Osteoblast (primary cell): Measurements from ENCODE around the gene TBC1D4. TPM values are rescaled to one million over a fixed set of nuclear protein-coding genes. Genes with fewer than 3 reads are reported as not detected.

Source experiments
- DNase-seq: peaks from one replicate; pipeline ENCODE4 v3.0.0; 2011; ENCODE audit warnings: low spot score, mixed read lengths; ENCODE audit not compliant: insufficient read length; ENCODE audit errors: missing footprints
- H2AFZ ChIP-seq: 2 replicates; pipeline ENCODE4 v1.6.0; 2011; ENCODE audit warnings: mild to moderate bottlenecking, low read length
- H3K27ac ChIP-seq: 2 replicates; pipeline ENCODE4 v1.5.1; 2011; ENCODE audit warnings: mild to moderate bottlenecking, low read depth, low read length, moderate library complexity
- H3K27me3 ChIP-seq: 2 replicates; pipeline ENCODE4 v1.6.0; 2012; ENCODE audit warnings: mild to moderate bottlenecking, control low read depth, inconsistent platforms, low read length, moderate library complexity; ENCODE audit not compliant: insufficient read depth
- H3K36me3 ChIP-seq: 2 replicates; pipeline ENCODE4 v1.5.1; 2011; ENCODE audit warnings: mild to moderate bottlenecking, low read length, control low read depth, moderate library complexity; ENCODE audit not compliant: insufficient read depth
- H3K4me1 ChIP-seq: 2 replicates; pipeline ENCODE4 v1.5.1; 2011; ENCODE audit warnings: mild to moderate bottlenecking, low read length, control low read depth, moderate library complexity; ENCODE audit not compliant: insufficient read depth
- H3K4me2 ChIP-seq: 2 replicates; pipeline ENCODE4 v1.6.0; 2011; ENCODE audit warnings: mild to moderate bottlenecking, low read length; ENCODE audit not compliant: insufficient read depth
- H3K4me3 ChIP-seq: fragments of 200-600 bp; sonication (generic); 3 replicates; pipeline ENCODE4 v1.5.1; 2012; ENCODE audit warnings: mild to moderate bottlenecking, low read length, inconsistent platforms; ENCODE audit not compliant: insufficient read depth
- H3K79me2 ChIP-seq: 2 replicates; pipeline ENCODE4 v1.6.0; 2012; ENCODE audit warnings: mild to moderate bottlenecking, low read length, control low read depth, inconsistent platforms; ENCODE audit not compliant: insufficient read depth
- H3K9me3 ChIP-seq: 2 replicates; pipeline ENCODE4 v1.5.1; 2011; ENCODE audit warnings: low read depth, low read length, control low read depth
- H4K20me1 ChIP-seq: 2 replicates; pipeline ENCODE4 v1.6.0; 2012; ENCODE audit warnings: mild to moderate bottlenecking, low read length, control low read depth; ENCODE audit not compliant: insufficient read depth
- total RNA-seq: library from RNA; depleted of rRNA; stranded (reverse); fragments of >200 nt; gene quantifications from 2 replicates; pipeline ENCODE4 v1.2.3, GENCODE V29; 2012
- TF ChIP-seq, protein P1 (sequence below): IDR thresholded peaks from 2 replicates; pipeline ENCODE4 v1.5.1; 2011; ENCODE audit warnings: mild to moderate bottlenecking, low read depth, low read length, moderate library complexity; ENCODE audit errors: extremely low read depth

The TBC1D4 gene
- total RNA-seq, 1 donor = 19.5 TPM

DNA sequence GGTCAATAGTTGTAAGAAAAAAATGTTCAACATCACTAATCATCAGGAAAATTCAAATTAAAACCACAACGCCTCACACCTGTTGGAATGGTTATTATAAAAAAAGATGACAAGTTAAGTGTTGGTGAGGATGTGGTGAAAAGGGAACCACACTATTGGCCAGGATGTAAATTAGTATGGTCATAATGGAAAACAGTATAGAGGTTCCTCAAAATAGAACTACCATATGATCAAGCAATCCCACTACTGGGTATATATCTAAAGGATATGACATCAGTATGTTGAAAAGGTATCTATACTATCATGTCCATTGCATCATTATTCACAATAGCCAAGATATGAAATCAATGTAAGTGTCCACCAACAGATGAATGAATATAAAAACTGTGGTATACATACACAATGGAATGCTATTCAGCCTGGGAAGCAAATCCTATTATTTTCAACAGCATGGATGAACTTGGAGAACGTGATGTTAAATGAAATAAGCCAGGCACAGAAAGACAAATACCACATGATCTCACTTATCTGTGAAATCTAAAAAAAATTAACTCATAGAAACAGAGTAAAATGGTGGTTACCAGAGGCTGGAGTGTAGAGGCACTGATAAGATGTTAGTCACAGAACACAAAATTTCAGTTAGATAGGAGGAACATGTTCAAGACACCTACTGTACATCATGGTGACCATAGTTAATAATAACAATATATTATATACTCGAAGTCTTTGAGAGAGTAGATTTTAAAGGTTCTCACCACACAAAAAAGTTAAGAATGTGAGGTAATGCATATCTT is 56.6 kb downstream of the TBC1D4 start:
- no peak overlapping the region for H2AFZ ChIP-seq
- no peaks in the 10 kb centered on the region for H3K36me3 ChIP-seq
- H3K27ac ChIP-seq = no peak overlapping the region
- H3K79me2 ChIP-seq = peaks cover 8% of the 10 kb centered on the region
- no peak for DNase-seq
- no peaks in the 10 kb centered on the region for H3K9me3 ChIP-seq
- H3K4me2 ChIP-seq = no peak overlapping the region
- H3K4me1 ChIP-seq = no peaks in the 10 kb centered on the region
- H4K20me1 ChIP-seq = peaks cover 4% of the 10 kb centered on the region
- TF ChIP-seq, protein P1, sequence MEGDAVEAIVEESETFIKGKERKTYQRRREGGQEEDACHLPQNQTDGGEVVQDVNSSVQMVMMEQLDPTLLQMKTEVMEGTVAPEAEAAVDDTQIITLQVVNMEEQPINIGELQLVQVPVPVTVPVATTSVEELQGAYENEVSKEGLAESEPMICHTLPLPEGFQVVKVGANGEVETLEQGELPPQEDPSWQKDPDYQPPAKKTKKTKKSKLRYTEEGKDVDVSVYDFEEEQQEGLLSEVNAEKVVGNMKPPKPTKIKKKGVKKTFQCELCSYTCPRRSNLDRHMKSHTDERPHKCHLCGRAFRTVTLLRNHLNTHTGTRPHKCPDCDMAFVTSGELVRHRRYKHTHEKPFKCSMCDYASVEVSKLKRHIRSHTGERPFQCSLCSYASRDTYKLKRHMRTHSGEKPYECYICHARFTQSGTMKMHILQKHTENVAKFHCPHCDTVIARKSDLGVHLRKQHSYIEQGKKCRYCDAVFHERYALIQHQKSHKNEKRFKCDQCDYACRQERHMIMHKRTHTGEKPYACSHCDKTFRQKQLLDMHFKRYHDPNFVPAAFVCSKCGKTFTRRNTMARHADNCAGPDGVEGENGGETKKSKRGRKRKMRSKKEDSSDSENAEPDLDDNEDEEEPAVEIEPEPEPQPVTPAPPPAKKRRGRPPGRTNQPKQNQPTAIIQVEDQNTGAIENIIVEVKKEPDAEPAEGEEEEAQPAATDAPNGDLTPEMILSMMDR = no peak
- no peaks in the 10 kb centered on the region for H3K27me3 ChIP-seq
- H3K4me3 ChIP-seq = no peak overlapping the region

DNA sequence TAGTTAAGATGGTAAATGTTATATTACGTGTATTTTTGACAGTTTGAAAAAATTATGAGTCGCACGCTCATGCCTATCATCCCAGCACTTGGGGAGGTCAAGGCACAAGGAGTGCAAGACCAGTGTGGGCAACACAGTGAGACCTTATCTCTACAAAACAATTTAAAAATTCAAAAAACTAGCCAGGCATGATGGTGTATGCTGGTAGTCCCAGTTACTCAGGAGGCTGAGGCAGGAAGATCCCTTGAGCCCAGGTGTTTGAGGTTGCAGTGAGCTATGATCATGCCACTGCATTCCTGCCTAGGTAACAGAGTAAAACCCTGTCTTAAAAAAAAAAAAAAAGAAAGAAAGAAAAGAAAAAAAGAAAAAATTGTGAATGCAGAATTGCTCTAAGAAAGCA is 58.0 kb downstream of the TBC1D4 start:
- Histone ChIP-seq H3K27ac (no peak overlapping the region), H3K4me3 (no peak overlapping the region), H3K27me3 (no peaks in the 10 kb centered on the region), H4K20me1 (peaks cover 5% of the 10 kb centered on the region), H3K4me1 (peaks cover 5% of the 10 kb centered on the region), H3K36me3 (no peaks in the 10 kb centered on the region), H3K79me2 (peaks cover 10% of the 10 kb centered on the region), H2AFZ (no peak overlapping the region), H3K4me2 (no peak overlapping the region), H3K9me3 (no peaks in the 10 kb centered on the region)
- DNase-seq = no peak
- TF ChIP-seq, protein P1 = no peak

DNA sequence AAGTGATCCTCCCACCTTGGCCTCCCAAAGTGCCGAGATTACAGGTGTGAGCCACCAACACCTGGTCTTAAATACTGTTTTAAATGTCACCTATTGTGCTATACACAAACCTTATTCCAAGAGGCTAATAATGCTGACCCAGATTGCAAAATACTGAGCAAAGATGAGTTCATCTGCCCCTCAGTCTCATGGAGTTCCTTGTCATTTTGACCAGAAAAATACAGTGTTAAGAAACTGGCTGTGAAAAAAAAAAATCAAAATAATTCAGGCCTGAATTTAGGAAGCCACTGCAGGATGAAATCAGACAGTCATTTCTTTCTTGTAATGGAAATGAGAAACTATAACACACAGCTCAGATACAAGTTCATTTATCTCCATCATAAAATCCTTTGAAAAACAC is 59.9 kb downstream of the TBC1D4 start:
- no peak overlapping the region for H3K4me2 ChIP-seq
- no peaks in the 10 kb centered on the region for H3K36me3 ChIP-seq
- H3K27ac ChIP-seq = no peak overlapping the region
- no peak for DNase-seq
- no peak overlapping the region for H2AFZ ChIP-seq
- no peaks in the 10 kb centered on the region for H3K27me3 ChIP-seq
- TF ChIP-seq, protein P1 = no peak
- H3K4me1 ChIP-seq = peaks cover 12% of the 10 kb centered on the region
- peaks cover 9% of the 10 kb centered on the region for H4K20me1 ChIP-seq
- H3K9me3 ChIP-seq = no peaks in the 10 kb centered on the region
- peaks cover 11% of the 10 kb centered on the region for H3K79me2 ChIP-seq
- no peak overlapping the region for H3K4me3 ChIP-seq

DNA sequence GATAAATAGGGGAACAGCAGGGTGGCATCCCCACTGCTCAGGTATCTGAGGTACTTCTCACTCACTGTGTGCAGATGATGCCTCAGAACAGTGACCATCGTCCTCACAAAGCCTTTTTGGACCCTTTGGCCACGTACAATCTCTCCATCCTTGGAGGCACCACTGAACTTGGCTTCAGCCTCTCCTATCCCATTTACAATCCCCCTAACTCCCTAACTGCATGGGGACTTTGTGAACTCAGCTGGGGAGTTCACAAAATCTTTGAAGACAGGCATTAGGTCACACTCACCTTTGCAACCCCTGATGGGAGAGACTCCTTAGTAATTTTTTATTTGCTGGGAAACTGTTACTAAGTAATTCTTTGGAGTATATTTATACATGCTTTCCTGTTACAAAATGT is 60.8 kb downstream of the TBC1D4 start:
- H3K9me3 ChIP-seq = no peaks in the 10 kb centered on the region
- TF ChIP-seq, protein P1 = no peak
- H3K4me2 ChIP-seq = no peak overlapping the region
- H3K27ac ChIP-seq = no peak overlapping the region
- H3K4me3 ChIP-seq = no peak overlapping the region
- H3K27me3 ChIP-seq = no peaks in the 10 kb centered on the region
- H2AFZ ChIP-seq = no peak overlapping the region
- H3K4me1 ChIP-seq = peaks cover 21% of the 10 kb centered on the region
- peaks cover 15% of the 10 kb centered on the region for H3K79me2 ChIP-seq
- no peak for DNase-seq
- no peaks in the 10 kb centered on the region for H3K36me3 ChIP-seq
- H4K20me1 ChIP-seq = peaks cover 16% of the 10 kb centered on the region
